Activated CD4-positive, alpha-beta T cell treated with anti-CD3 and anti-CD28 coated beads, Interleukin-2, amount 10 ng/mL, durations not matched to agents 7 days and 5 days (primary cell): ENCODE results near the gene CLEC2L. TPM values are rescaled to one million over a fixed set of nuclear protein-coding genes. Genes with fewer than 3 reads are reported as not detected.
A peak's percentile ranks its signal among the peaks of the same experiment; 100 is the strongest.

Experiments
- CTCF ChIA-PET: fragments of 350-600 bp; sonication (Branson Sonifier 250); formaldehyde crosslinking; loops from one replicate; lab custom pipeline; 2021; ENCODE audit warnings: antibody characterized with exemption; lab: Charles Lee
- POLR2A ChIA-PET: fragments of 350-600 bp; sonication (Branson Sonifier 250); formaldehyde crosslinking; loops from one replicate; lab custom pipeline; 2021; ENCODE audit warnings: antibody characterized with exemption; lab: Charles Lee
- DNase-seq: peaks from one replicate; pipeline ENCODE4 v3.0.0-alpha.2; 2020
- H3K27ac Mint-ChIP-seq: one replicate; pipeline ENCODE4 v1.8.0; 2021; ENCODE audit warnings: mild to moderate bottlenecking, moderate library complexity, mixed read lengths
- H3K27me3 Mint-ChIP-seq: one replicate; pipeline ENCODE4 v1.8.0; 2021; ENCODE audit warnings: mixed read lengths
- H3K36me3 Mint-ChIP-seq: one replicate; pipeline ENCODE4 v1.8.0; 2021; ENCODE audit warnings: low read depth, mixed read lengths
- H3K4me1 Mint-ChIP-seq: one replicate; pipeline ENCODE4 v1.8.0; 2021; ENCODE audit warnings: mixed read lengths
- H3K4me3 Mint-ChIP-seq: one replicate; pipeline ENCODE4 v1.8.0; 2021; ENCODE audit warnings: mild to moderate bottlenecking, moderate library complexity, mixed read lengths
- H3K9me3 Mint-ChIP-seq: one replicate; pipeline ENCODE4 v1.8.0; 2021; ENCODE audit warnings: mixed read lengths
- total RNA-seq, 2 experiments: library from RNA; stranded (reverse); gene quantifications; one replicate each; pipeline ENCODE4 v1.2.3, GENCODE V29; 2021

The CLEC2L gene
- total RNA-seq, 2 experiments from 2014 or later: not detected

- H3K4me1 Mint-ChIP-seq: no peaks in the 10 kb centered on the region
- POLR2A ChIA-PET: no interaction called here
- H3K9me3 Mint-ChIP-seq: no peaks in the 10 kb centered on the region
- H3K27me3 Mint-ChIP-seq: no peaks in the 10 kb centered on the region
- DNase-seq: no peak
- CTCF ChIA-PET: interaction anchor here (0.6 to 0.7 kb wide), 3 partner anchors 15 to 76 kb away, joined by 3 to 4 read pairs (median 3); no protein-coding TSS in a partner anchor
- peak overlapping the region; percentile 46 for H3K27ac Mint-ChIP-seq
- no peak overlapping the region for H3K4me3 Mint-ChIP-seq
- H3K36me3 Mint-ChIP-seq: peaks cover 6% of the 10 kb centered on the region
Observed at GRCh38 chr7:139573871-139574270, 50.4 kb downstream of the CLEC2L start.

- no peaks in the 10 kb centered on the region for H3K27me3 Mint-ChIP-seq
- no peak for DNase-seq
- no peaks in the 10 kb centered on the region for H3K9me3 Mint-ChIP-seq
- peaks cover 6% of the 10 kb centered on the region for H3K36me3 Mint-ChIP-seq
- H3K4me1 Mint-ChIP-seq: no peaks in the 10 kb centered on the region
- CTCF ChIA-PET: interaction anchor here (1.0 to 1.4 kb wide), 2 partner anchors 27 to 29 kb away, joined by 3 read pairs; no protein-coding TSS in a partner anchor
- no peak overlapping the region for H3K27ac Mint-ChIP-seq
- no peak overlapping the region for H3K4me3 Mint-ChIP-seq
- POLR2A ChIA-PET: no interaction called here
Observed at GRCh38 chr7:139574618-139575337, 51.3 kb downstream of the CLEC2L start.

GRCh38 chr7:139575338-139575680, 51.8 kb downstream of the CLEC2L start:
- Mint-ChIP-seq H3K4me3 (no peak overlapping the region), H3K27me3 (no peaks in the 10 kb centered on the region), H3K27ac (no peak overlapping the region), H3K4me1 (no peaks in the 10 kb centered on the region), H3K9me3 (no peaks in the 10 kb centered on the region), H3K36me3 (peaks cover 6% of the 10 kb centered on the region)
- ChIA-PET CTCF (interaction anchor here (1.0 to 1.7 kb wide), 3 partner anchors 9 to 30 kb away, joined by 3 read pairs; no protein-coding TSS in a partner anchor), POLR2A (no interaction called here)
- DNase-seq: no peak

GRCh38 chr7:139576179-139576973, 52.9 kb downstream of the CLEC2L start:
- POLR2A ChIA-PET: no interaction called here
- Mint-ChIP-seq H3K4me1 (no peaks in the 10 kb centered on the region), H3K9me3 (no peaks in the 10 kb centered on the region), H3K4me3 (no peak overlapping the region), H3K36me3 (peaks cover 6% of the 10 kb centered on the region), H3K27ac (no peak overlapping the region), H3K27me3 (no peaks in the 10 kb centered on the region)
- no peak for DNase-seq
- CTCF ChIA-PET: interaction anchor here (1.4 to 1.7 kb wide), 2 partner anchors 8 to 31 kb away, joined by 3 read pairs; no protein-coding TSS in a partner anchor

GRCh38 chr7:139580435-139580834, 57.0 kb downstream of the CLEC2L start:
- Mint-ChIP-seq H3K36me3 (no peaks in the 10 kb centered on the region), H3K9me3 (no peaks in the 10 kb centered on the region), H3K4me1 (peaks cover 20% of the 10 kb centered on the region), H3K27ac (no peak overlapping the region), H3K27me3 (no peaks in the 10 kb centered on the region), H3K4me3 (no peak overlapping the region)
- DNase-seq: no peak
- POLR2A ChIA-PET: no interaction called here
- CTCF ChIA-PET: interaction anchor here (1.4 to 2.2 kb wide), 4 partner anchors 9 to 570 kb away, joined by 3 to 8 read pairs (median 4); no protein-coding TSS in a partner anchor

GRCh38 chr7:139582130-139582650, 58.7 kb downstream of the CLEC2L start:
- ChIA-PET CTCF (interaction anchor here (0.6 to 2.1 kb wide), 2 partner anchors 20 to 726 kb away, joined by 3 to 8 read pairs; no protein-coding TSS in a partner anchor), POLR2A (no interaction called here)
- no peak for DNase-seq
- H3K27me3 Mint-ChIP-seq: no peaks in the 10 kb centered on the region
- H3K36me3 Mint-ChIP-seq: peaks cover 3% of the 10 kb centered on the region
- H3K4me3 Mint-ChIP-seq: no peak overlapping the region
- H3K9me3 Mint-ChIP-seq: no peaks in the 10 kb centered on the region
- H3K27ac Mint-ChIP-seq: no peak overlapping the region
- H3K4me1 Mint-ChIP-seq: peaks cover 20% of the 10 kb centered on the region

GRCh38 chr7:139582671-139583155, 59.2 kb downstream of the CLEC2L start:
- no peaks in the 10 kb centered on the region for H3K27me3 Mint-ChIP-seq
- no peaks in the 10 kb centered on the region for H3K9me3 Mint-ChIP-seq
- H3K27ac Mint-ChIP-seq: peak overlapping the region; percentile 41
- H3K4me1 Mint-ChIP-seq: peaks cover 20% of the 10 kb centered on the region
- CTCF ChIA-PET: no interaction called here
- POLR2A ChIA-PET: no interaction called here
- no peak overlapping the region for H3K4me3 Mint-ChIP-seq
- H3K36me3 Mint-ChIP-seq: peaks cover 3% of the 10 kb centered on the region
- no peak for DNase-seq

- Mint-ChIP-seq H3K27ac (no peak overlapping the region), H3K4me3 (no peak overlapping the region)
Observed at GRCh38 chr7:139583826-139584553, 60.5 kb downstream of the CLEC2L start.

GRCh38 chr7:139585042-139585441, 61.6 kb downstream of the CLEC2L start:
- H3K36me3 Mint-ChIP-seq: peaks cover 3% of the 10 kb centered on the region
- POLR2A ChIA-PET: no interaction called here
- no peak overlapping the region for H3K4me3 Mint-ChIP-seq
- H3K4me1 Mint-ChIP-seq: peaks cover 20% of the 10 kb centered on the region
- no peaks in the 10 kb centered on the region for H3K27me3 Mint-ChIP-seq
- DNase-seq: no peak
- H3K9me3 Mint-ChIP-seq: no peaks in the 10 kb centered on the region
- CTCF ChIA-PET: interaction anchor here (1.2 kb wide), 1 partner anchor 9 kb away, joined by 3 read pairs; no protein-coding TSS in a partner anchor
- H3K27ac Mint-ChIP-seq: no peak overlapping the region

More at GRCh38 chr7:139583826-139584553, 60.5 kb downstream of the CLEC2L start:
- POLR2A ChIA-PET: no interaction called here
- no peaks in the 10 kb centered on the region for H3K27me3 Mint-ChIP-seq
- DNase-seq: no peak
- CTCF ChIA-PET: interaction anchor here (0.5 to 1.2 kb wide), 3 partner anchors 8 to 37 kb away, joined by 3 to 4 read pairs (median 3); no protein-coding TSS in a partner anchor
- H3K36me3 Mint-ChIP-seq: peaks cover 3% of the 10 kb centered on the region
- peaks cover 20% of the 10 kb centered on the region for H3K4me1 Mint-ChIP-seq
- H3K9me3 Mint-ChIP-seq: no peaks in the 10 kb centered on the region

GRCh38 chr7:139586286-139586685, 62.8 kb downstream of the CLEC2L start:
- CTCF ChIA-PET: interaction anchor here (1.1 kb wide), 1 partner anchor 11 kb away, joined by 4 read pairs; no protein-coding TSS in a partner anchor

GRCh38 chr7:139587535-139587934, 64.0 kb downstream of the CLEC2L start:
- peaks cover 18% of the 10 kb centered on the region for H3K4me1 Mint-ChIP-seq
- CTCF ChIA-PET: interaction anchor here (1.1 to 6.5 kb wide), 2 partner anchors 15 to 40 kb away, joined by 3 to 29 read pairs; no protein-coding TSS in a partner anchor

More at GRCh38 chr7:139586286-139586685, 62.8 kb downstream of the CLEC2L start:
- no peak overlapping the region for H3K27ac Mint-ChIP-seq
- peaks cover 20% of the 10 kb centered on the region for H3K4me1 Mint-ChIP-seq
- H3K27me3 Mint-ChIP-seq: no peaks in the 10 kb centered on the region
- H3K36me3 Mint-ChIP-seq: peaks cover 3% of the 10 kb centered on the region
- POLR2A ChIA-PET: no interaction called here
- H3K9me3 Mint-ChIP-seq: no peaks in the 10 kb centered on the region
- DNase-seq: no peak
- H3K4me3 Mint-ChIP-seq: no peak overlapping the region

GRCh38 chr7:139588632-139589031, 65.1 kb downstream of the CLEC2L start:
- Mint-ChIP-seq H3K4me3 (no peak overlapping the region), H3K36me3 (peaks cover 5% of the 10 kb centered on the region), H3K4me1 (peaks cover 7% of the 10 kb centered on the region), H3K27ac (no peak overlapping the region), H3K9me3 (no peaks in the 10 kb centered on the region), H3K27me3 (no peaks in the 10 kb centered on the region)
- ChIA-PET CTCF (interaction anchor here (0.6 to 6.5 kb wide), 4 partner anchors 9 to 179 kb away, joined by 3 to 29 read pairs (median 4); no protein-coding TSS in a partner anchor), POLR2A (no interaction called here)
- DNase-seq: no peak

More at GRCh38 chr7:139587535-139587934, 64.0 kb downstream of the CLEC2L start:
- Mint-ChIP-seq H3K27ac (no peak overlapping the region), H3K9me3 (no peaks in the 10 kb centered on the region), H3K36me3 (peaks cover 3% of the 10 kb centered on the region), H3K4me3 (no peak overlapping the region), H3K27me3 (no peaks in the 10 kb centered on the region)
- POLR2A ChIA-PET: no interaction called here
- no peak for DNase-seq
